ENCODE measurements around the gene LYPD1.

DNA sequence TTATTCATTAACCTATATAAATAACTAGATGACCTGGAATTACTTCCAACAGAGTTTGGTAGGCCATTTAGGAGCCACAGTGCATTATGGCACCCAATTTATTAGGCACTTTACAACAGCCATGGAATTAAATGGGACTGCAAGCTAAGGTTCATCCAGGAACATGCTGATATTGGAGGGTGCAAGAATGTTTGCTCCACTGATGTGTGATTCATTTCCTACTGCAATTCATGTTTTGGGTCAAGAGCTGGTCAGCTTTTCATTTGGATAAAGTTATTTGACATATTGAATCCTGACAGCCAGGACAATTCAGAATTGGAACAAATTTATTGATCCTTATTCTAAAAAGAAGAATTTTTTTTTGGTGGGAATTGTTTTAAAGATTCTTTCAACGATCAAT, 11.8 kb upstream of the LYPD1 start:
- TF ChIP-seq, protein P1, sequence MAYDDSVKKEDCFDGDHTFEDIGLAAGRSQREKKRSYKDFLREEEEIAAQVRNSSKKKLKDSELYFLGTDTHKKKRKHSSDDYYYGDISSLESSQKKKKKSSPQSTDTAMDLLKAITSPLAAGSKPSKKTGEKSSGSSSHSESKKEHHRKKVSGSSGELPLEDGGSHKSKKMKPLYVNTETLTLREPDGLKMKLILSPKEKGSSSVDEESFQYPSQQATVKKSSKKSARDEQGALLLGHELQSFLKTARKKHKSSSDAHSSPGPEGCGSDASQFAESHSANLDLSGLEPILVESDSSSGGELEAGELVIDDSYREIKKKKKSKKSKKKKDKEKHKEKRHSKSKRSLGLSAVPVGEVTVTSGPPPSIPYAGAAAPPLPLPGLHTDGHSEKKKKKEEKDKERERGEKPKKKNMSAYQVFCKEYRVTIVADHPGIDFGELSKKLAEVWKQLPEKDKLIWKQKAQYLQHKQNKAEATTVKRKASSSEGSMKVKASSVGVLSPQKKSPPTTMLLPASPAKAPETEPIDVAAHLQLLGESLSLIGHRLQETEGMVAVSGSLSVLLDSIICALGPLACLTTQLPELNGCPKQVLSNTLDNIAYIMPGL (CRISPR knock-in tag; IDR thresholded peaks at IDR 0.05; ENCODE audit: borderline replicate concordance) = no peak
- TF ChIP-seq HEYL (CRISPR knock-in tag; IDR thresholded peaks at IDR 0.05) = no peak
- no peak for TF ChIP-seq EP300 (IDR thresholded peaks at IDR 0.05)
- no peak for TF ChIP-seq POLR2A (IDR thresholded peaks at IDR 0.05; ENCODE audit: low read length)
- TF ChIP-seq, protein P2, sequence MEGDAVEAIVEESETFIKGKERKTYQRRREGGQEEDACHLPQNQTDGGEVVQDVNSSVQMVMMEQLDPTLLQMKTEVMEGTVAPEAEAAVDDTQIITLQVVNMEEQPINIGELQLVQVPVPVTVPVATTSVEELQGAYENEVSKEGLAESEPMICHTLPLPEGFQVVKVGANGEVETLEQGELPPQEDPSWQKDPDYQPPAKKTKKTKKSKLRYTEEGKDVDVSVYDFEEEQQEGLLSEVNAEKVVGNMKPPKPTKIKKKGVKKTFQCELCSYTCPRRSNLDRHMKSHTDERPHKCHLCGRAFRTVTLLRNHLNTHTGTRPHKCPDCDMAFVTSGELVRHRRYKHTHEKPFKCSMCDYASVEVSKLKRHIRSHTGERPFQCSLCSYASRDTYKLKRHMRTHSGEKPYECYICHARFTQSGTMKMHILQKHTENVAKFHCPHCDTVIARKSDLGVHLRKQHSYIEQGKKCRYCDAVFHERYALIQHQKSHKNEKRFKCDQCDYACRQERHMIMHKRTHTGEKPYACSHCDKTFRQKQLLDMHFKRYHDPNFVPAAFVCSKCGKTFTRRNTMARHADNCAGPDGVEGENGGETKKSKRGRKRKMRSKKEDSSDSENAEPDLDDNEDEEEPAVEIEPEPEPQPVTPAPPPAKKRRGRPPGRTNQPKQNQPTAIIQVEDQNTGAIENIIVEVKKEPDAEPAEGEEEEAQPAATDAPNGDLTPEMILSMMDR (IDR thresholded peaks at IDR 0.05) = no peak
- no peak for TF ChIP-seq CHD2 (IDR thresholded peaks at IDR 0.05; ENCODE audit: low read length, partially characterized antibody)
- TF ChIP-seq, protein P3, sequence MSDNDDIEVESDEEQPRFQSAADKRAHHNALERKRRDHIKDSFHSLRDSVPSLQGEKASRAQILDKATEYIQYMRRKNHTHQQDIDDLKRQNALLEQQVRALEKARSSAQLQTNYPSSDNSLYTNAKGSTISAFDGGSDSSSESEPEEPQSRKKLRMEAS (IDR thresholded peaks at IDR 0.05) = no peak
- TF ChIP-seq KDM1A (IDR thresholded peaks at IDR 0.05; ENCODE audit: low read depth) = no peak

Measured in A549 (cell line).